ENCODE measurements around the gene GNPDA2. TPM values are rescaled to one million over a fixed set of nuclear protein-coding genes. Genes with fewer than 3 reads are reported as not detected.
A peak's percentile ranks its signal among the peaks of the same experiment; 100 is the strongest.

GNPDA2 gene
- total and polyA plus RNA-seq, 2 of the 4 experiments (the other 2 are of a cell fraction): 11.0 to 13.4 TPM

DNA sequence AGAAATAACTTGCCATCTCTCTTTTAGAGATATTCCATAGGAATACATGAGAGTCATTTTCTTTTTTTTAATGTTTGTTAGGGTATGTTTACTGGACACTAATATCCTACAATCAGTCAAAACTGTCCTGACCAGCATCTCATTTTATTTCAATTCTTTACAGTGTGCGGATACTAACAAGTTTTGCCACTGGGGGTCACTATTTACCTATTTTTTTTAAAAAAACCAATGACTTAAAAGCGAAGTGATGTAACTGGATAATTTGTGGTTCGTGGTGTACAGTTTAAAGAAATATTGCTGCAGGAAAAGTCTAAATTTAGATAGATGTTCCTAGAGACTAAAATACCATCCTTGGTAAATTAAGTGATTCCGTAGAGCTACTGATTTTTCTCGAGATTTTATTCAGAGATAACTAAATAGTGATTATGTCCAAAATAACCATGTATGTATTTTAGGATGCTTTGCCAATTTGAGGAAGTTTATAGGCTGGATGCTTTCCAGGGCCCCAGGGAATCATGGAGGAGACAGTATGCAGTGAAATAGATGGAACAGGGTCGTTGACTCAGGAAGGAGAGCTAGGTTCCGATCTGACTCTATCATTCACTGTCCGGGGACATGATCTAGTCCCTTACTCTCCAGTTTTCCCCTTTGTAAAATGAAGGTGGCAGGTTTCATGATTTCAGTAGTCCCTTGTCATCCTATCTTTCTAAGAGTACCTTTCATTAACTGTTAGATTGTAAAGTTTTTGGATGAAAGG, 34.0 kb upstream of the GNPDA2 start:
- no peak overlapping the region for H2AFZ ChIP-seq (replicated peaks; ENCODE audit: low read length, poor library complexity)
- dilution Hi-C loops (cut with HindIII; ENCODE audit: low sequenced_read_pairs, unreplicated experiment): no loop called here
- POLR2A ChIA-PET (ENCODE audit: unreplicated experiment): no interaction called here

More for the DNA sequence above, 34.0 kb upstream of the GNPDA2 start:
- Histone ChIP-seq H2AK9ac (replicated peaks; ENCODE audit: low read depth, low read length, poor library complexity) (no peak overlapping the region), H2BK20ac (ENCODE audit: low read depth, low read length) (no peak overlapping the region), H3K36me3 (ENCODE audit: control insufficient read depth, insufficient read depth, low read length) (no peaks in the 10 kb centered on the region), H3K4ac (ENCODE audit: low read depth, low read length) (no peak overlapping the region), H3K9me3 (ENCODE audit: control insufficient read depth, insufficient read depth, low read length) (no peaks in the 10 kb centered on the region), H3K23ac (ENCODE audit: low read depth, low read length) (no peak overlapping the region), H3K4me1 (ENCODE audit: control insufficient read depth, insufficient read depth, low read length) (no peaks in the 10 kb centered on the region), H2AK5ac (ENCODE audit: low read depth, low read length) (no peak overlapping the region), H4K20me1 (ENCODE audit: insufficient read depth, low read length) (no peaks in the 10 kb centered on the region), H3K9ac (ENCODE audit: low read depth, low read length) (no peak overlapping the region), H2BK5ac (ENCODE audit: low read depth, low read length, poor library complexity, severe bottlenecking) (no peak overlapping the region), H3K9me1 (ENCODE audit: insufficient read depth, low read length) (no peaks in the 10 kb centered on the region), H3K14ac (replicated peaks; ENCODE audit: low read depth, low read length) (no peak overlapping the region), H3K18ac (ENCODE audit: low read depth, low read length) (no peak overlapping the region), H3K27me3 (ENCODE audit: control insufficient read depth, insufficient read depth, low read length) (no peaks in the 10 kb centered on the region), H3K79me1 (ENCODE audit: low read depth in 1 of 2, low read length in 2 of 2) (no peaks in the 10 kb centered on the region), H2BK15ac (ENCODE audit: low read depth, low read length) (no peak overlapping the region), H3K4me2 (ENCODE audit: low read depth, low read length) (no peak overlapping the region), H3K56ac (ENCODE audit: extremely low read depth, insufficient read depth, low read length) (no peak overlapping the region), H4K5ac (ENCODE audit: low read depth, low read length) (no peak overlapping the region), H3K27ac (ENCODE audit: insufficient read depth, low read length) (no peak overlapping the region), H3K4me3 (ENCODE audit: insufficient read depth, low read depth, low read length) (no peak overlapping the region), H4K8ac (ENCODE audit: low read depth in 2 of 2, low read length in 2 of 2) (no peak overlapping the region), H2BK120ac (ENCODE audit: low read depth, low read length) (no peak overlapping the region), H4K91ac (ENCODE audit: insufficient read depth, low read depth, low read length) (no peak overlapping the region)
- in situ Hi-C loops (cut with MboI; ENCODE audit: low sequenced_read_pairs) (no loop called here), intact Hi-C loops (cut with micrococcal nuclease) (loop anchor here (1.0 to 2.0 kb wide), 2 partner anchors 1510 to 1888 kb away; no protein-coding TSS in a partner anchor)
- CTCF ChIA-PET: interaction anchor here (0.6 to 0.9 kb wide), 4 partner anchors 9 to 1888 kb away, joined by 3 to 5 read pairs (median 3); no protein-coding TSS in a partner anchor
- TF ChIP-seq, protein P1, sequence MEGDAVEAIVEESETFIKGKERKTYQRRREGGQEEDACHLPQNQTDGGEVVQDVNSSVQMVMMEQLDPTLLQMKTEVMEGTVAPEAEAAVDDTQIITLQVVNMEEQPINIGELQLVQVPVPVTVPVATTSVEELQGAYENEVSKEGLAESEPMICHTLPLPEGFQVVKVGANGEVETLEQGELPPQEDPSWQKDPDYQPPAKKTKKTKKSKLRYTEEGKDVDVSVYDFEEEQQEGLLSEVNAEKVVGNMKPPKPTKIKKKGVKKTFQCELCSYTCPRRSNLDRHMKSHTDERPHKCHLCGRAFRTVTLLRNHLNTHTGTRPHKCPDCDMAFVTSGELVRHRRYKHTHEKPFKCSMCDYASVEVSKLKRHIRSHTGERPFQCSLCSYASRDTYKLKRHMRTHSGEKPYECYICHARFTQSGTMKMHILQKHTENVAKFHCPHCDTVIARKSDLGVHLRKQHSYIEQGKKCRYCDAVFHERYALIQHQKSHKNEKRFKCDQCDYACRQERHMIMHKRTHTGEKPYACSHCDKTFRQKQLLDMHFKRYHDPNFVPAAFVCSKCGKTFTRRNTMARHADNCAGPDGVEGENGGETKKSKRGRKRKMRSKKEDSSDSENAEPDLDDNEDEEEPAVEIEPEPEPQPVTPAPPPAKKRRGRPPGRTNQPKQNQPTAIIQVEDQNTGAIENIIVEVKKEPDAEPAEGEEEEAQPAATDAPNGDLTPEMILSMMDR (conservative IDR thresholded peaks at IDR 0.05; ENCODE audit: low read depth, low read length): peak; percentile 54
- TF ChIP-seq RAD21 (IDR thresholded peaks at IDR 0.05; ENCODE audit: low read length) (peak; percentile 20; the same call in 1 of the 2 replicates), CEBPB (IDR thresholded peaks at IDR 0.05; ENCODE audit: low read depth, low read length) (no peak)
- ATAC-seq (ENCODE audit: low read depth): peak; percentile 62
- BruUV-seq (replicated peaks): no TSS peak
- peak; percentile 20 for DNase-seq
- no CpG with 5 or more reads among the region's 8 CpGs for WGBS, 2 experiments (ENCODE audit: extremely low coverage in 2 of 2, insufficient read length in 1 of 2)
